Measurements from ENCODE around the gene SLC4A9. TPM values are rescaled to one million over a fixed set of nuclear protein-coding genes. Genes with fewer than 3 reads are reported as not detected.
A peak's percentile ranks its signal among the peaks of the same experiment; 100 is the strongest.

Gene SLC4A9
- total and polyA plus RNA-seq, 9 donors, result 0.13 TPM; not detected in 8

- no peak overlapping the region for H3K4me3 ChIP-seq
- H3K27ac ChIP-seq, result peak overlapping the region in 1 of 2 donors; percentile 22
- H3K4me1 ChIP-seq (ENCODE audit: insufficient read depth), result peaks cover 3% of the 10 kb centered on the region
- intact Hi-C loops (cut with DNase I), result no loop called here
- TF ChIP-seq EP300 (IDR thresholded peaks at IDR 0.05) (no peak), CTCF (IDR thresholded peaks at IDR 0.05) (no peak), POLR2A (IDR thresholded peaks at IDR 0.05) (no peak)
- H3K27me3 ChIP-seq, result no peaks in the 10 kb centered on the region
- no peaks in the 10 kb centered on the region for H3K9me3 ChIP-seq
- H3K36me3 ChIP-seq, result no peaks in the 10 kb centered on the region
- 23 to 33% (median 31%) methylated on average over 5 of the region's 5 CpGs for WGBS, 3 donors
- peak in 4 of 5 donors; percentile 49 to 64 (median 60) for DNase-seq
Measured at GRCh38 chr5:140336388-140336787, 23.6 kb upstream of the SLC4A9 start.

GRCh38 chr5:140337880-140338279 is 22.1 kb upstream of the SLC4A9 start:
- Histone ChIP-seq H3K27ac (no peak overlapping the region), H3K27me3 (no peaks in the 10 kb centered on the region), H3K4me3 (no peak overlapping the region), H3K36me3 (no peaks in the 10 kb centered on the region), H3K9me3 (no peaks in the 10 kb centered on the region), H3K4me1 (ENCODE audit: insufficient read depth) (peaks cover 3% of the 10 kb centered on the region)
- WGBS, 3 donors, result 95 to 100% (median 100%) methylated on average over 1 of the region's 1 CpG
- intact Hi-C loops (cut with DNase I), result no loop called here
- TF ChIP-seq EP300 (IDR thresholded peaks at IDR 0.05) (no peak), CTCF (IDR thresholded peaks at IDR 0.05) (no peak), POLR2A (IDR thresholded peaks at IDR 0.05) (no peak)
- DNase-seq, result no peak

GRCh38 chr5:140338336-140338735 is 21.7 kb upstream of the SLC4A9 start:
- 51 to 65% (median 51%) methylated on average over 3 of the region's 3 CpGs for WGBS, 3 donors
- no peak overlapping the region for H3K27ac ChIP-seq

GRCh38 chr5:140338908-140339307 is 21.1 kb upstream of the SLC4A9 start:
- intact Hi-C loops (cut with DNase I), result no loop called here
- TF ChIP-seq EP300 (IDR thresholded peaks at IDR 0.05) (no peak), POLR2A (IDR thresholded peaks at IDR 0.05) (no peak), CTCF (IDR thresholded peaks at IDR 0.05) (no peak)
- DNase-seq, result no peak
- 93 to 95% (median 93%) methylated on average over 2 of the region's 2 CpGs for WGBS, 3 donors
- Histone ChIP-seq H3K36me3 (no peaks in the 10 kb centered on the region), H3K27me3 (no peaks in the 10 kb centered on the region), H3K27ac (no peak overlapping the region), H3K4me1 (ENCODE audit: insufficient read depth) (peaks cover 3% of the 10 kb centered on the region), H3K9me3 (no peaks in the 10 kb centered on the region), H3K4me3 (no peak overlapping the region)

More at GRCh38 chr5:140338336-140338735, 21.7 kb upstream of the SLC4A9 start:
- TF ChIP-seq CTCF (IDR thresholded peaks at IDR 0.05) (no peak), EP300 (IDR thresholded peaks at IDR 0.05) (no peak), POLR2A (IDR thresholded peaks at IDR 0.05) (no peak)
- Histone ChIP-seq H3K27me3 (no peaks in the 10 kb centered on the region), H3K4me3 (no peak overlapping the region), H3K9me3 (no peaks in the 10 kb centered on the region), H3K36me3 (no peaks in the 10 kb centered on the region), H3K4me1 (ENCODE audit: insufficient read depth) (peaks cover 3% of the 10 kb centered on the region)
- no peak for DNase-seq
- intact Hi-C loops (cut with DNase I), result no loop called here
